Motor neuron (in vitro differentiated cells): ENCODE measurements around the gene ZNF22. TPM values are rescaled to one million over a fixed set of nuclear protein-coding genes. Genes with fewer than 3 reads are reported as not detected.

Experiments
- ATAC-seq, 8 experiments: fragments of 200-7000 bp; cut with Tn5 transposase; replicated peaks in 6 of 8; 2 replicates each; pipeline ENCODE4 v1.8.0; 2021; ENCODE audit warnings: mild to moderate bottlenecking in 8 of 8, moderate library complexity in 8 of 8
- H3K27ac ChIP-seq, 2 donors: fragments of 250-450 bp; sonication (Bioruptor Pico); 2 replicates each; pipeline ENCODE4 v1.9.0; 2021; ENCODE audit warnings: antibody characterized with exemption in 2 of 2, mild to moderate bottlenecking in 2 of 2, moderate library complexity in 1 of 2
- H3K4me1 ChIP-seq, 2 donors: fragments of 250-450 bp; sonication (Bioruptor Pico); replicated peaks in 1 of 2; 2 replicates each; pipeline ENCODE4 v1.6.1; 2021; ENCODE audit warnings: antibody characterized with exemption in 2 of 2, mild to moderate bottlenecking in 2 of 2, moderate library complexity in 1 of 2
- H3K4me3 ChIP-seq, 5 donors: fragments of 250-450 bp; sonication (Bioruptor Pico); 2 replicates each; pipeline ENCODE4 v1.9.0; 2021; ENCODE audit warnings: antibody characterized with exemption in 5 of 5, mild to moderate bottlenecking in 5 of 5, moderate library complexity in 4 of 5
- WGBS, 10 experiments: fragments of 450-650 bp; shearing (Covaris generic); methylation state at CpG; one replicate each; pipeline ENCODE4 v1.0.0; 2022; 5-methylcytosine and 5-hydroxymethylcytosine counted together
- in situ Hi-C, 9 experiments: fragments of 400-800 bp; cut with MboI; loops; one replicate each; pipeline ENCODE4 v1.15.0; 2021; ENCODE audit warnings: low sequenced_read_pairs in 9 of 9, low pct_unique_long_range_greater_than_20kb in 2 of 9; ENCODE audit not compliant: unreplicated experiment in 9 of 9
- total RNA-seq, 8 experiments: library from RNA; unstranded; fragments of 300-600 nt; gene quantifications; 2 replicates each; pipeline versions ENCODE4 v1.2.3 to v1.2.4, GENCODE V29; 2022

Gene ZNF22
- total RNA-seq, 8 experiments from 2014 or later = 4.2 to 40.3 (median 31.7) TPM

DNA sequence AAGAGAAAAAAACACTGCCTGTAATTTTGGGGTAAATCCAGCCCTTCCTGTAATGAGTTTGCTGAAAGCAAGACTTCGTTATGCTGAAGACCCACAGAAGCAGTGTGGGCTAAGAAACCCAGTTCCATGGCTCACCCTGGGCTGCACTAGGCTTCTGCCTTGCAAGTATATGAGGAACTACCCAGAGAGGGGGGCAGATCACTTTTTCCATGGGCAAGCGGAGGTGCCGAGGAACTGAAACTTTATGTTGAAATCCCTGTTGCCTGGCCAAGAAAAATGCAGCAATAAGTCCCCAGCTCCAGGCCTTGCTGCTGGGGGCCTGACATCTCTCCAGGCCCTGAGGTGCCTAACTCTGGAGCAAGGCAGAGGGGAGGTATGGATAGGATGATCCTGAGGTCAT, 32.6 kb upstream of the ZNF22 start:
- in situ Hi-C loops = no loop called here
- H3K4me1 ChIP-seq = peaks cover 35 to 50% of the 10 kb centered on the region in 2 donors
- H3K4me3 ChIP-seq = no peak overlapping the region
- no peak overlapping the region for H3K27ac ChIP-seq
- WGBS, 10 experiments = 8 to 100% (median 83%) methylated on average over 1 to 2 of the region's 3 CpGs; no CpG with 5 or more reads in 5 of the 10 experiments
- no peak for ATAC-seq

DNA sequence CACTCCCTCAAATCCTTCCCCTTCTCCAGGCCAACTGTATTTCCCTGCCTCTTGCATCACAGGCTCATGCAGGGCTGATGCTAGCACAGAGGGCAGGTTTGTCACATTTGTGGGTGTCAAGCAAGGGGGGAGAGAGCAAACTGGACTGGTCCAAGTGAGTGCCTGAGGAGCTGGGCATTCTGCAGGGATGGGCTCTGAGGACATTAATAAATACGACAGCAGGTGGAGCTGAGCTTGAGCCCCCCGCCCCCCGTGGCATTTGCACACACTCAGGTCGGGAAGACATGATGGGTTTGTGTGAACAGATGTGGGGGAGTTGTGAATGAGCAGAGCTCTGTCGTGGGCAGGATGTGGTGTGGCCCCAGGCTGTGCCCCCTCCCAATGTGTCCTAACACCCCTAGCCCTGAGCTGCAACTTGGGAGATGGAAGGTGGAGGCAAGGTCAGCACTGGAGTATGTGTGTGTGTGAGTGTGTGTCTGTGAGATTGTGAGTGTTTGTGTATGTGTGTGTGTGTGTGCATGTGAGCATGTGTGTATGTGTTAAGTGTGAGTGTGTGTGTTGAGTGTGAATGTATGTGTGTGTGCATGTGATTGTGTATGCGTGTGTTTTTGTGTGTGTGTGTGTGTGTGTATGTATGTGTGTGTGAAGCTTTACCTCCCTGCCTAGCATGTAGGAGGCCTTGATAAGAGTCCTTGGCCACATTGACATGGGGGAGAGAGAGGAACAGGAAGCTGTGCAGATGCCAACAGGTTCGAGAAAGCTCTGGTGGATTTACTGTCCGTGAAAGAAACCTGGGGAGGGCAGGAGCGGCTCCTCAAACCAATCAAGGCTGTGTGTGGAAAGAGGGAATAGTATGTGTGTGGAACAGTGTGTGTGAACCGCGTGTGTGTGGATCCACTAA, 32.0 kb upstream of the ZNF22 start:
- Histone ChIP-seq H3K4me1 (peaks cover 35 to 50% of the 10 kb centered on the region in 2 donors), H3K27ac (no peak overlapping the region), H3K4me3 (no peak overlapping the region)
- in situ Hi-C loops = no loop called here
- ATAC-seq = no peak
- WGBS, 10 experiments = 65 to 90% (median 75%) methylated on average over 2 to 5 of the region's 11 CpGs; no CpG with 5 or more reads in 5 of the 10 experiments

DNA sequence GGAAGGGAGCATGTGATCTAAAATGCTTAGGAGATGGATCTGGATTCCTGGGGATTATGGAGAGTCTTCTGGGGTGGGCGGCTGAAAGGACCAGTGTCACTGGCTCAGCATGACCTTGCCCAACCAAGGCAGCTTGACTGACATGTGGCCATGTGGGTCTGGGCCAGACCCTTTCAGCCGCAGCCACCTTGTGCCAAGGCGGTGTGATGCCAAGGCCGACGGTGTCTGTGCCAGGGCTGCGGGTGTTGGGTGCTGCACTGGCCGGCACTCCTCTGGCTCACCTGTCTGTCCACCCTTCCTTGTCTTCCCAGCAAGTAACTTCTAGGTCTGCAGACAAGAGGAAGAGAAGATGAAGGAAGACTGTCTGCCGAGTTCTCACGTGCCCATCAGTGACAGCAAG, 30.9 kb upstream of the ZNF22 start:
- Histone ChIP-seq H3K4me1 (peaks cover 35 to 51% of the 10 kb centered on the region in 2 donors), H3K4me3 (no peak overlapping the region), H3K27ac (no peak overlapping the region)
- whole genome bisulfite sequencing, 10 experiments = 61 to 100% (median 100%) methylated on average over 1 to 3 of the region's 9 CpGs; no CpG with 5 or more reads in 4 of the 10 experiments
- ATAC-seq = no peak
- in situ Hi-C loops = no loop called here

DNA sequence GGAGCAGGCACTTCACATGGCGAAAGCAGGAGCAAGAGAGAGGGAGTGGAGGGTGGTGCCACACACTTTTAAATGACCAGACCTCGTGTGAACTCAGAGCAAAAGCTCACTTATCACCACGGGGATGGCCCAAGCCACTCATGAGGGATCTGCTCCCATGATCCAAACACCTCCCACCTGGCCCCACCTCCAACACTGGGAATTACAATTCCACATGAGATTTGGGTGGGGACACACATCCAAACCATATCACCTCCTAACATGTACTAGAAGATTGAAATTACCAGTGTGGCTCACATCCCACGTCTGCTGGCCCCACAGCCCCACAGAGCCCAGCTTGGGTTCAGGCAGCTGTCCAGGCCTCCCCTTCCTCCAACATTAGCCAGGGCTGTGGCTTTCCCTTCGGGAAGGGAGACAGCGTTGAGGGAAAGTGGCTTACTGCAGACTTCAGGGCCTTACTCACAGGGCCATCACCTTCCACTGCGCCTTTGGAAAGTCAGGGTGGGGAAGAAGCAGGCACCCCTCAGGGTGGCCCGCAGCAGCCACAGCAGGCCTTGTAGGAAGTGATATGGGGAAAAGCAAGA, 29.8 kb upstream of the ZNF22 start:
- no peak overlapping the region for H3K4me3 ChIP-seq
- in situ Hi-C loops = no loop called here
- 40 to 100% (median 88%) methylated on average over 1 to 5 of the region's 8 CpGs; no CpG with 5 or more reads in 2 of the 10 experiments for WGBS, 10 experiments
- H3K27ac ChIP-seq = no peak overlapping the region
- peaks cover 31 to 49% of the 10 kb centered on the region in 2 donors for H3K4me1 ChIP-seq
- ATAC-seq = no peak

DNA sequence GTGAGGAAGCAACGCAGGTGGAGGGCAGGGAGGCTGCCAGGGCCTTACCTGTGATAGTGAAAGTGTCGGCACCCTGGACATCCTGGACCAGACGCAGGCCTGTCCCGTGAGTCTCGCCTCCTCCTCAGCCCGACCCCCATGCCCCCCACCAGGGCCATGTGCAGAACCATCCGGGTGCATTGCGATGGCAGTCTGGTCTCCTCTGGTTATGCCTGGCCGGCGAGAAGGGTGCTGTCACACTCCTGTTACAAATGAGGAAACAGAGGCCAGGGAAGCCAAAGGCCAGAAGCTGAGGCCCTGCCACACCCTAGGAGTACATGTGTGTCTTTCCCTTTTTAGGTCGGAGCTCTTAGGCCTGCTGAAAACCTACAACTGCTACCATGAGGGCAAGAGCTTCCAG, 29.3 kb upstream of the ZNF22 start:
- Histone ChIP-seq H3K4me3 (no peak overlapping the region), H3K27ac (no peak overlapping the region), H3K4me1 (peaks cover 35 to 47% of the 10 kb centered on the region in 2 donors)
- ATAC-seq = no peak
- in situ Hi-C loops = no loop called here
- 87 to 100% (median 89%) methylated on average over 1 to 5 of the region's 11 CpGs; no CpG with 5 or more reads in 7 of the 10 experiments for WGBS, 10 experiments

DNA sequence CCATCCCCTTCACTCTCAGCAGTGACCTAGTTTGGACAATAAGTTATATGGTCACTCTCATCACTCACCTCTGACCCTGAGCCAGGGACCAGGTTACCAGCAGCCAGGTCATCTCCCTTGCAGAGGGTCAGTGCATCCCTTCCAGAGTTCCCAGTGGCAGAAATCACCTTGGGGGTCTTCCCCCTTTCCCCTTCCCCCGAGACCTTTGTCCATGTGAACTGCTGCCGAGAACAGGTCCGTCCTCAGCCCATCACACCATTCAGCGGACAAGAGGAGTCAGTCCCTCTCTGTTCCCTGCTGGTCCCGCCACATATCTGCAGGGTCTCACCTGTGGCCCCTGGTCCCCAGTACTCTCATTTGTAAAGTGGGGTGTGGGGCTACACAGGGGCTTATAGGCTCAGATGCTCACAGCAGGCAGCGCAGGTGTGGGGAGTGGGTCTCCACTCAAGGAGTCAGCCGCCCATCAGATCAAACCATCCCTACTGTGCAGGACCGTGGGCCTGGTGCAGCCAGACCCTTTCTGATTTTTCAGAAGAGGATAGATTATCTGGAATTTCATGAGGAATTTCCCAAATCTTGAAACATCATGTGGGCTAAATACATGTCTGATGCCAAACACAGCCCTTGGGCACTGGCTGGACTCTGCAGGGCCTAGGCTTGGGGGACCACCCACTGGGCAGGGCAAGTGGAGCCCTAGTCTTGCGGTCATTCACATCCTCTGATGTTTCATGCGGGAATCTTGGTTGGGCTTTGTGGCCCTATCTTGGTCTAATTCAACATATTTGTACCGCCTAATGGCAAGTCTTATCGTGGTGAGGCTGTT, 28.6 kb upstream of the ZNF22 start:
- in situ Hi-C loops = no loop called here
- Histone ChIP-seq H3K4me3 (no peak overlapping the region), H3K27ac (no peak overlapping the region), H3K4me1 (peaks cover 42 to 49% of the 10 kb centered on the region in 2 donors)
- no peak for ATAC-seq
- 69 to 100% (median 92%) methylated on average over 1 to 5 of the region's 12 CpGs; no CpG with 5 or more reads in 4 of the 10 experiments for WGBS, 10 experiments

DNA sequence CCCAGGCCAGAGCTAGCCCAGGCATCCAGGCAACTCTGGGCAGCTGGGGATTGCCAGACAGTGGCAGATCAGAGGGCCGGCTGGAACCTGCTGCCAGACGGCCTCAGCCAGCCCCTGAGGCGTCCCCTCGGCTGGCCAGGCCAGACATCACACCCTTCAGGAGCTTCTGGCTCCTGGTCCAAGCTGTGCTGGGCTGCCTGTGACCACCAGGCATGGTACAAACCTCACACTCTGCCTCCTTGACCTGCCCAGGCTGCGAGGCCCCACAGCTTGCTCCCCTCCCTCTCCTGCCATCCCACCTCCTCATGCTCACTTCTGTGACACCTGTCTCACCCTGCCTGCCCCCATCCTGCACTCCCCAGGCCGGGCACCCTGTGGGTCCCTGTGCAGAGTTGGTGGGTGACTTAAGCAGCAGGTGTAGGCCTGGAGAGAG, 27.8 kb upstream of the ZNF22 start:
- in situ Hi-C loops = no loop called here
- Histone ChIP-seq H3K4me1 (peaks cover 44 to 52% of the 10 kb centered on the region in 2 donors), H3K4me3 (no peak overlapping the region), H3K27ac (no peak overlapping the region)
- 100% methylated on average over 1 of the region's 6 CpGs; no CpG with 5 or more reads in 9 of the 10 experiments for WGBS, 10 experiments
- peak in 1 of 8 experiments; percentile 0 for ATAC-seq

DNA sequence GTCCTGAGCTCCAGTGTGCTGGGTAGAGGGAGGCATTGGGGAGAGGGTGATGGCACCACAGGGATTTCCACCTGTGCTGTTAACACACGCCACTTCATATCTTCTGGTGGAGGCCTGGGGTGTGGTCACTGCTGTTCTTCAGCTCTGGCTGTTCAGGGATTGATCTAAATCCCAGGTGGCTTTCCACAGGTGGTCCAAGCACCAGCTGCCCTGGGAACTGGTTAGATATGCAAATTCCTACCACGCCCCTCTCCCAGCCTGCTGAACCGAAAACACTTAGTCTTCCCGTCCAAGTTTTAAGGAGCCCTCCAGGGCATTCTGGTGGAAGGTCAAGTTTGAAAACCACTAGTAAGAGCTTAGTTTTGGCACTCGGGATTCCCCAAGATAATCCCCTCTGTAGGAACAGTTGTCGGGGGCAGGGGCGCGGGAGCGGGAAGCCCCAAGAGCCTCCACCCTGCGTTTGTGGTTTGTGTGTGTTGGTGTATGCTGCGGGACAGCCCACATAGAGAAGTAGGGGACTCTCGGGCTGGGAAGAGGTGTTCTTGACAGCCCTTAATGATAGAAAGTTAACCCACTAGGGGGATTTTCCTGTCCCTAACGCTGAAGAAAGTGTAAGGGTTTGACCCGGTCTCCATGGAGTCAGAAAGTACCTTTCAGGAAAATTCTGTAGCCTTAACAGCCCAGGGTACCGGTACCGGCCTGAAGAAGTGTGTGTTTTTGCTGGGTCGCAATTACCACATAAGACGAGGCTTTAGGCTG, 27.2 kb upstream of the ZNF22 start:
- peak in 1 of 8 experiments; percentile 0 for ATAC-seq

DNA sequence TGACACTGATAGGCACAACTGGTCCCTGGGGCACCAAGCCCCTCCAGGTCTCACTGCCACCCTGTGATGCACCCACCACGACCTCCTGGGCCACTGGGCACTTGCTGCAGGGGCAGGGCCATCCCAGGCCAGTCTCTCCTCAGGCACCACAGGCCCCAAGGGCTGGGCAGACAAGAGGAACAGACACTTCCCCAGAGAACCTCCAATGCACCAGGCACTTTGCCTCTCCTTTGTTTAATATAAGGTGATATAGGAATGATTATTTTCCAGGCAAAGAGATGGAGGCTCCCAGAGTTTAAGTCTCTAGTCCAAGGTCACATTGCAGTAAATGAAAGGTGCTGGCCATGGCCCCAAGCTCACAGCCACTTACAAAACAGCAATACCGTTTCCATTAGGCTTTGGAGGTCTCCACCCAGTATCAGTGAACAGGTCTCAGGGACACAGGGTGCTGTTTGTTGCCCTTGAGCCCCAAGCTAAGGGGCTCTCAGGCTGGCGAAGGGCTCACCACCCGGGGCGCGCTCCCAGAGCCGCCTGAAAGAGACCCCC, 26.6 kb upstream of the ZNF22 start:
- WGBS, 10 experiments = 0 to 60% (median 43%) methylated on average over 1 to 5 of the region's 7 CpGs; no CpG with 5 or more reads in 5 of the 10 experiments
- in situ Hi-C loops = no loop called here
- ATAC-seq = no peak
- Histone ChIP-seq H3K4me1 (peaks cover 55 to 57% of the 10 kb centered on the region in 2 donors), H3K27ac (peak overlapping the region; percentile 41 to 77), H3K4me3 (peak overlapping the region in 2 of 5 donors; percentile 30 to 35)

More for the DNA sequence above, 27.2 kb upstream of the ZNF22 start:
- Histone ChIP-seq H3K4me1 (peaks cover 50 to 52% of the 10 kb centered on the region in 2 donors), H3K4me3 (no peak overlapping the region), H3K27ac (no peak overlapping the region)
- 67 to 100% (median 73%) methylated on average over 1 to 16 of the region's 18 CpGs; no CpG with 5 or more reads in 4 of the 10 experiments for WGBS, 10 experiments
- in situ Hi-C loops = no loop called here

DNA sequence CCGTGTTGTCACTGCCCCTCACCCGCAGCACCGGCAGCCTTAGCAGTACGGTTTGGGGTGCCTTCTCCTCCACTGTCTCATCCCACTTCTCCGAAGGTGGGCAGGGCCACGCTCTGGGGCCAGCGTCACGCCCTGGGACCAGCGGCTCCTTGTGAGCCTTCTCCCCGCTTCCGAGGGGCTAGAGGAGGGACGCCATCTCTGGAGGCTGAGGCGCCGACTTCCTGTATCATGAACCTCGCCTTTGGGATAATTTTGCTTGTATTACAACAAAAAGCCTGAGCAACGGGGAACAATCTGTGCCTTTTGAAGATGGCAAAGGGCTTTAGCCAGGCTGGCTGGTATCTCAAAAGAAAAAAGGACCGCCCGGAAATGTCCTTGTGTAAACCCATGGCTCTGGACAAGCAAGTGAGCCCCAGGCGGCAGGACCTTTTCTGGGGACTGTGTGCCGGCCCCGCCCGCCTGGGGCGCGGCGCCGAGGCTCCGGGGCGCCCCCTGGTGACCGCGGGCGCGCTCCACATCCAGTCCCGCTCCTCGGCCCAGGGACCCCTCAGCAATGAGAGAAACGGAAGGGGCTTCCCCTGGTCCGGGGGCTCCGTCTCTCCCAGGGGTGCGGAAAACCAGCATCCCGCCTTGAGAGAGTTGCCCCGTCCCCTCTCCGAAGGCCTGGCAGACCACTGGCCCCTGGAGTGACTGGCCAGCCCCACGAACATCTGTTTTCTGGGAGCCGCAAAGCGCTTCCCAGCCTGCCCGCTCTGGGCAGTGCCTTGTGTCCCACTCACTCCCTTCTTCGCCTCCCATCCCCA, 25.9 kb upstream of the ZNF22 start:
- Histone ChIP-seq H3K27ac (peak overlapping the region; percentile 66 to 77), H3K4me3 (peak overlapping the region in 4 of 5 donors; percentile 11 to 35 (median 22)), H3K4me1 (peaks cover 62 to 64% of the 10 kb centered on the region in 2 donors)
- WGBS, 10 experiments = 0 to 50% (median 10%) methylated on average over 1 to 15 of the region's 46 CpGs; no CpG with 5 or more reads in 5 of the 10 experiments
- in situ Hi-C loops = no loop called here
- peak; percentile 43 to 69 (median 64) for ATAC-seq
